Measurements from ENCODE around the gene TACC2. TPM values are rescaled to one million over a fixed set of nuclear protein-coding genes. Genes with fewer than 3 reads are reported as not detected.

Gene TACC2
- polyA plus RNA-seq, 4 donors, result 28.6 to 99.5 (median 77.2) TPM

DNA sequence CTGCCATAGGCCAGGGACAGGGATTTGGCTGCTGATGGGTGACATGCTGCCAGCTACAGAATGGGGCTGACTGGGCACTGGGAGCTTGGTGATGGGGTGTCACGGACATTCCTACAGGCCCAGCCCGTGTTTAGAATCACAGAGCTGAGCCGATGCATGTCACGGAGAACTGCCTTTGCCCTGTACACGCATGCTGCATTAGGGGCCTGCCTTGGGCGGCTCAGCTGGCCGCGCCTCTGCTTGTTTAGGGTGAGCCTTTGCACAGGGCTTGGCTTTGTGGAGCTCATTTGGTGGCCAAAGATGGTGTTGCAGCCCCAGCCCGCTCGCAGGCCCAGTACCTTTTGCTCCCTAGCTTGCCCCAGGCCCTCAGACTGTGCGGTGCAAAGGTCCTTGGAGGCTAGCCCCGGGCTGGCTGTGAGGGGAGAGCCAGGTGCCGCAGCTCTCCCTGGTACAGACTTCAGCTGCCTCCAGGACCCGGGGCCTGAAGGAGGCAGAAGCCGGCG is 173.8 kb downstream of the TACC2 start:
- FAIRE-seq (no peak), DNase-seq (peak; percentile 67 to 70)
- peak overlapping the region in 2 of 3 donors; percentile 24 to 41 for H3K4me3 ChIP-seq (ENCODE audit: low read depth in 1 of 3, low read length in 3 of 3)
- no peaks in the 10 kb centered on the region for H3K27me3 ChIP-seq (ENCODE audit: control insufficient read depth in 3 of 3, insufficient read depth in 3 of 3, low read length in 3 of 3)
- H3K9me3 ChIP-seq (ENCODE audit: control insufficient read depth in 2 of 2, insufficient read depth in 1 of 2, low read depth in 1 of 2, low read length in 1 of 2), result no peaks in the 10 kb centered on the region
- WGBS, 3 donors, result 33 to 47% (median 43%) methylated on average over 16 of the region's 16 CpGs
- H3K27ac ChIP-seq (ENCODE audit: low read depth in 1 of 3, low read length in 2 of 3), result peak overlapping the region in 1 of 3 donors; percentile 6
- peaks cover 0 to 38% (median 0%) of the 10 kb centered on the region in 3 donors for H3K36me3 ChIP-seq (ENCODE audit: control insufficient read depth in 3 of 3, insufficient read depth in 2 of 3, low read depth in 1 of 3, low read length in 3 of 3)
- peaks cover 0 to 30% (median 4%) of the 10 kb centered on the region in 3 donors for H3K4me1 ChIP-seq (ENCODE audit: control insufficient read depth in 3 of 3, insufficient read depth in 2 of 3, low read depth in 1 of 3, low read length in 2 of 3)

GRCh38 chr10:122163174-122164022 is 174.4 kb downstream of the TACC2 start:
- Histone ChIP-seq H3K27me3 (ENCODE audit: control insufficient read depth in 3 of 3, insufficient read depth in 3 of 3, low read length in 3 of 3) (no peaks in the 10 kb centered on the region), H3K36me3 (ENCODE audit: control insufficient read depth in 3 of 3, insufficient read depth in 2 of 3, low read depth in 1 of 3, low read length in 3 of 3) (peaks cover 0 to 44% (median 0%) of the 10 kb centered on the region in 3 donors), H3K9me3 (ENCODE audit: control insufficient read depth in 2 of 2, insufficient read depth in 1 of 2, low read depth in 1 of 2, low read length in 1 of 2) (no peaks in the 10 kb centered on the region), H3K4me1 (ENCODE audit: control insufficient read depth in 3 of 3, insufficient read depth in 2 of 3, low read depth in 1 of 3, low read length in 2 of 3) (peaks cover 0 to 30% (median 4%) of the 10 kb centered on the region in 3 donors), H3K27ac (ENCODE audit: low read depth in 1 of 3, low read length in 2 of 3) (peak overlapping the region in 1 of 3 donors; percentile 43), H3K4me3 (ENCODE audit: low read depth in 1 of 3, low read length in 3 of 3) (peak overlapping the region in 2 of 3 donors; percentile 24 to 41)
- no peak for FAIRE-seq
- 12 to 28% (median 19%) methylated on average over 75 to 89 of the region's 89 CpGs for WGBS, 3 donors
- peak in 1 of 2 donors; percentile 63 for DNase-seq

DNA sequence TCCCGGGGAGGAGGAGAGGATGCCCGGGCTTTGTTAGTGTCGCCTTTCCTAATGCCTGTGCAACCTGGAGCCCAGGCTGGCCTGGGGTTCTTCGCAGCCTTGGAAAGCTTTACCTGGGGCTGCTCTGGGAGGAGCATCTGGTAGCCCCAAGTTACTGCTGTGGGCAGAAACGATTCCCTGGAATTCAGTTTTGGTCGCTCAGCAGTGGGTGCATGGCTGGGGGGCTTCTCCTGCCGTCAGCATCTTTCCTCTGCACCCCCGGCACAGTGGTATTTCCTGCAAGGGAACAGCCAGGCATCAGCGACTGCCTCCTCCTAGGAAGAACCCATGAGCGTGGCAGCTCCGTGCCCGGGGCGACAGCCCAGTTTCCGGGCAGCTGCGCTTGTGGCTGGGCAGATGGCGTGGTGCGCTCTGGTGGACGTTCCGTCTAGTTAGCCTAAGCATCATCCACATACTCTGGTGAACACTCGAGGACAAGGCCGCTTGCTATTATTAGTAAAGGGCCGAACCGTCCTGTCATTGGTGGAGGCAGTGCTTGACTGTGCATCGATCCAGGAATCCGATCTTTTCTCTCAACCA is 175.1 kb downstream of the TACC2 start:
- H3K36me3 ChIP-seq (ENCODE audit: control insufficient read depth in 3 of 3, insufficient read depth in 2 of 3, low read depth in 1 of 3, low read length in 3 of 3), result peaks cover 0 to 41% (median 0%) of the 10 kb centered on the region in 3 donors
- H3K9me3 ChIP-seq (ENCODE audit: control insufficient read depth in 2 of 2, insufficient read depth in 1 of 2, low read depth in 1 of 2, low read length in 1 of 2), result no peaks in the 10 kb centered on the region
- peaks cover 0 to 30% (median 4%) of the 10 kb centered on the region in 3 donors for H3K4me1 ChIP-seq (ENCODE audit: control insufficient read depth in 3 of 3, insufficient read depth in 2 of 3, low read depth in 1 of 3, low read length in 2 of 3)
- peak overlapping the region in 1 of 3 donors; percentile 43 for H3K27ac ChIP-seq (ENCODE audit: low read depth in 1 of 3, low read length in 2 of 3)
- DNase-seq, result peak in 1 of 2 donors; percentile 26
- no peaks in the 10 kb centered on the region for H3K27me3 ChIP-seq (ENCODE audit: control insufficient read depth in 3 of 3, insufficient read depth in 3 of 3, low read length in 3 of 3)
- WGBS, 3 donors, result 51 to 81% (median 64%) methylated on average over 25 of the region's 25 CpGs
- FAIRE-seq, result no peak
- peak overlapping the region in 1 of 3 donors; percentile 40 for H3K4me3 ChIP-seq (ENCODE audit: low read depth in 1 of 3, low read length in 3 of 3)

GRCh38 chr10:122164815-122165483 is 176.0 kb downstream of the TACC2 start:
- no peaks in the 10 kb centered on the region for H3K9me3 ChIP-seq (ENCODE audit: control insufficient read depth in 2 of 2, insufficient read depth in 1 of 2, low read depth in 1 of 2, low read length in 1 of 2)
- WGBS, 3 donors, result 23 to 40% (median 28%) methylated on average over 17 of the region's 17 CpGs
- DNase-seq (peak; percentile 69 to 72), FAIRE-seq (no peak)
- H3K4me3 ChIP-seq (ENCODE audit: low read depth in 1 of 3, low read length in 3 of 3), result no peak overlapping the region
- peaks cover 0 to 27% (median 4%) of the 10 kb centered on the region in 3 donors for H3K4me1 ChIP-seq (ENCODE audit: control insufficient read depth in 3 of 3, insufficient read depth in 2 of 3, low read depth in 1 of 3, low read length in 2 of 3)
- H3K36me3 ChIP-seq (ENCODE audit: control insufficient read depth in 3 of 3, insufficient read depth in 2 of 3, low read depth in 1 of 3, low read length in 3 of 3), result peaks cover 0 to 37% (median 0%) of the 10 kb centered on the region in 3 donors
- no peaks in the 10 kb centered on the region for H3K27me3 ChIP-seq (ENCODE audit: control insufficient read depth in 3 of 3, insufficient read depth in 3 of 3, low read length in 3 of 3)
- no peak overlapping the region for H3K27ac ChIP-seq (ENCODE audit: low read depth in 1 of 3, low read length in 2 of 3)

DNA sequence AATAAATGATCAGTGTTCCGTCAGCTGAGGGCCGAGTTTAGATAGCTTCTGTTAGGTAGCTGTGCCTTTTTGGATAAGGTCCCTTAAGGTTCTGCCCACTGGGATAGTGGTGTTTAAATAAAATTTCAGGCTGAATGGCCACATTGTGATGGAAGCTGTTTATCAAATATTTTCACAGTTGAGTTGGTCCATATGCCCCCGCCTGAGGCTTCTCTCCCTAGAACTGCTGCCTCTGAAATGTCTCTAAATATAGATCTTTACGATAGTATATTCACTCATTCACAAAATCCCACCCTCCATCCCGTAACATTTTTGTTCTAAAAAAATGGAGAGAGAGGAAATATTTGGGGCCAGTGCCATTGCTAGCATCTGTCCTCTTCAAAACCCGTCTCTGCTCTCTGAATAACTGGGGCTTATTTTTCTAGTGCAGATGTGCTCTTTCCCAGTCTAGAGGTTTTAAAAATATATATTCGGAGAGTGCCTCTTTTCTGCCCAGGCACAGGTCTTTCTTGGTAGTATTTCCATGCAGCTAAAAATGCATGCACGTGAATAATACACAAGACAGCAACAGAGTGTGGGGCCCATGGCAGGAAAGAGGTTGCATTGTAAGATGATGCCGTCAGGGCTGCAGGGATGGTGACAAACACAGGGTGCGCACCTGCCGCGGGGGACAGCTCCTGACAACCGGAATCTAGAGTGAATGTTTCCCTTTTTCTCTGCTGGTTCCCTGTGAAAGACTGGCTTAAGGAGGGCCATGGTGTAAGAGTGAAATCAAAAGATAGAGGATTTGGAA is 176.7 kb downstream of the TACC2 start:
- peaks cover 0 to 38% (median 0%) of the 10 kb centered on the region in 3 donors for H3K36me3 ChIP-seq (ENCODE audit: control insufficient read depth in 3 of 3, insufficient read depth in 2 of 3, low read depth in 1 of 3, low read length in 3 of 3)
- FAIRE-seq (no peak), DNase-seq (no peak)
- no peak overlapping the region for H3K4me3 ChIP-seq (ENCODE audit: low read depth in 1 of 3, low read length in 3 of 3)
- 59 to 68% (median 66%) methylated on average over 13 of the region's 13 CpGs for WGBS, 3 donors
- no peaks in the 10 kb centered on the region for H3K27me3 ChIP-seq (ENCODE audit: control insufficient read depth in 3 of 3, insufficient read depth in 3 of 3, low read length in 3 of 3)
- H3K4me1 ChIP-seq (ENCODE audit: control insufficient read depth in 3 of 3, insufficient read depth in 2 of 3, low read depth in 1 of 3, low read length in 2 of 3), result peaks cover 0 to 27% (median 4%) of the 10 kb centered on the region in 3 donors
- H3K9me3 ChIP-seq (ENCODE audit: control insufficient read depth in 2 of 2, insufficient read depth in 1 of 2, low read depth in 1 of 2, low read length in 1 of 2), result no peaks in the 10 kb centered on the region
- no peak overlapping the region for H3K27ac ChIP-seq (ENCODE audit: low read depth in 1 of 3, low read length in 2 of 3)

GRCh38 chr10:122168101-122168500 is 179.1 kb downstream of the TACC2 start:
- H3K36me3 ChIP-seq (ENCODE audit: control insufficient read depth in 3 of 3, insufficient read depth in 2 of 3, low read depth in 1 of 3, low read length in 3 of 3), result peaks cover 0 to 44% (median 0%) of the 10 kb centered on the region in 3 donors
- no peak overlapping the region for H3K27ac ChIP-seq (ENCODE audit: low read depth in 1 of 3, low read length in 2 of 3)
- no peaks in the 10 kb centered on the region for H3K9me3 ChIP-seq (ENCODE audit: control insufficient read depth in 2 of 2, insufficient read depth in 1 of 2, low read depth in 1 of 2, low read length in 1 of 2)
- no peak for FAIRE-seq
- H3K4me3 ChIP-seq (ENCODE audit: low read depth in 1 of 3, low read length in 3 of 3), result no peak overlapping the region
- no peak for DNase-seq
- H3K4me1 ChIP-seq (ENCODE audit: control insufficient read depth in 3 of 3, insufficient read depth in 2 of 3, low read depth in 1 of 3, low read length in 2 of 3), result peaks cover 0 to 19% (median 0%) of the 10 kb centered on the region in 3 donors
- no peaks in the 10 kb centered on the region for H3K27me3 ChIP-seq (ENCODE audit: control insufficient read depth in 3 of 3, insufficient read depth in 3 of 3, low read length in 3 of 3)
- 86 to 93% (median 87%) methylated on average over 5 of the region's 5 CpGs for WGBS, 3 donors

GRCh38 chr10:122168598-122169394 is 179.8 kb downstream of the TACC2 start:
- DNase-seq (no peak), FAIRE-seq (no peak)
- H3K36me3 ChIP-seq (ENCODE audit: control insufficient read depth in 3 of 3, insufficient read depth in 2 of 3, low read depth in 1 of 3, low read length in 3 of 3), result peaks cover 0 to 50% (median 0%) of the 10 kb centered on the region in 3 donors
- no peak overlapping the region for H3K27ac ChIP-seq (ENCODE audit: low read depth in 1 of 3, low read length in 2 of 3)
- no peaks in the 10 kb centered on the region for H3K9me3 ChIP-seq (ENCODE audit: control insufficient read depth in 2 of 2, insufficient read depth in 1 of 2, low read depth in 1 of 2, low read length in 1 of 2)
- H3K4me3 ChIP-seq (ENCODE audit: low read depth in 1 of 3, low read length in 3 of 3), result no peak overlapping the region
- no peaks in the 10 kb centered on the region for H3K27me3 ChIP-seq (ENCODE audit: control insufficient read depth in 3 of 3, insufficient read depth in 3 of 3, low read length in 3 of 3)
- 73 to 87% (median 85%) methylated on average over 3 of the region's 3 CpGs for WGBS, 3 donors
- peaks cover 0 to 16% (median 0%) of the 10 kb centered on the region in 3 donors for H3K4me1 ChIP-seq (ENCODE audit: control insufficient read depth in 3 of 3, insufficient read depth in 2 of 3, low read depth in 1 of 3, low read length in 2 of 3)

Measured in small intestine (tissue), 7 donors.